HuH-7 (cell line): ENCODE data around the gene ECM1.
A peak's percentile ranks its signal among the peaks of the same experiment; 100 is the strongest.

Experiments used
- DNase-seq: peaks from one replicate; pipeline ENCODE4 v3.0.0; 2011; ENCODE audit warnings: low spot score

The ECM1 gene

GRCh38 chr1:150545486-150546032 is 37.6 kb downstream of the ECM1 start:
- DNase-seq: no peak

GRCh38 chr1:150546294-150546937 is 38.5 kb downstream of the ECM1 start:
- DNase-seq: no peak

- DNase-seq: no peak
Observed at GRCh38 chr1:150548324-150548631, 40.4 kb downstream of the ECM1 start.

- peak; percentile 65 for DNase-seq
Observed at GRCh38 chr1:150548632-150549495, 41.0 kb downstream of the ECM1 start, which contains the start of gene ADAMTSL4. TSS of gene ADAMTSL4 (plus strand) at chr1:150549408. CDS start at chr1:150552289, 2,881 bp downstream.

- DNase-seq: peak; percentile 58
Observed at GRCh38 chr1:150549496-150550221, 41.8 kb downstream of the ECM1 start.

- DNase-seq: no peak
Observed at GRCh38 chr1:150550222-150551050, 42.5 kb downstream of the ECM1 start.

- DNase-seq: no peak
Observed at GRCh38 chr1:150551051-150551783, 43.3 kb downstream of the ECM1 start.

- no peak for DNase-seq
Observed at GRCh38 chr1:150551784-150552127, 43.8 kb downstream of the ECM1 start.

GRCh38 chr1:150552128-150552910 is 44.4 kb downstream of the ECM1 start:
- DNase-seq: peak; percentile 84

GRCh38 chr1:150552911-150553289 is 45.0 kb downstream of the ECM1 start:
- DNase-seq: no peak

GRCh38 chr1:150553392-150554085 is 45.6 kb downstream of the ECM1 start:
- DNase-seq: no peak

GRCh38 chr1:150554086-150554452 is 46.2 kb downstream of the ECM1 start:
- DNase-seq: no peak

GRCh38 chr1:150555198-150555970 is 47.5 kb downstream of the ECM1 start:
- no peak for DNase-seq

- DNase-seq: no peak
Observed at GRCh38 chr1:150555971-150556865, 48.3 kb downstream of the ECM1 start.

- DNase-seq: no peak
Observed at GRCh38 chr1:150557065-150557600, 49.2 kb downstream of the ECM1 start.

- no peak for DNase-seq
Observed at GRCh38 chr1:150557813-150558212, 49.9 kb downstream of the ECM1 start.

GRCh38 chr1:150558303-150558704 is 50.4 kb downstream of the ECM1 start:
- no peak for DNase-seq
